ENCODE measurements around the gene PGLYRP2. TPM values are rescaled to one million over a fixed set of nuclear protein-coding genes. Genes with fewer than 3 reads are reported as not detected.

Gene PGLYRP2
- total RNA-seq, 4 donors from 2014 or later, result not detected

GRCh38 chr19:15501596-15501995 lies 22.3 kb upstream of the PGLYRP2 start:
- no peak for TF ChIP-seq CTCF (IDR thresholded peaks at IDR 0.05; ENCODE audit: low read depth)

GRCh38 chr19:15498910-15499309 lies 19.6 kb upstream of the PGLYRP2 start:
- TF ChIP-seq CTCF (IDR thresholded peaks at IDR 0.05; ENCODE audit: low read depth), result no peak

GRCh38 chr19:15498156-15498858 lies 19.0 kb upstream of the PGLYRP2 start:
- no peak for TF ChIP-seq CTCF (IDR thresholded peaks at IDR 0.05; ENCODE audit: low read depth)

- no peak for TF ChIP-seq CTCF (IDR thresholded peaks at IDR 0.05; ENCODE audit: low read depth)
These were observed 15.8 kb upstream of the PGLYRP2 start for GRCh38 chr19:15495151-15495550.

- TF ChIP-seq CTCF (IDR thresholded peaks at IDR 0.05; ENCODE audit: low read depth), result no peak
These were observed 9.4 kb upstream of the PGLYRP2 start for GRCh38 chr19:15488489-15489226.

GRCh38 chr19:15487038-15487437 lies 7.7 kb upstream of the PGLYRP2 start:
- TF ChIP-seq CTCF (IDR thresholded peaks at IDR 0.05; ENCODE audit: low read depth), result no peak

- TF ChIP-seq CTCF (IDR thresholded peaks at IDR 0.05; ENCODE audit: low read depth), result no peak
These were observed 3.0 kb downstream of the PGLYRP2 start for GRCh38 chr19:15476325-15476724.
